Measurements from ENCODE around the gene IRF8.
"Not testable (repeated sequence)": the region's sequence is repeated elsewhere in the genome, so short reads cannot be mapped to it uniquely, and the experiment has no call there.

The IRF8 gene

GRCh38 chr16:85868495-85868894 lies 30.5 kb upstream of the IRF8 start:
- no peak for DNase-seq (ENCODE audit: low read depth)

- DNase-seq (ENCODE audit: low read depth), result no peak
Observed at GRCh38 chr16:85869206-85869605, 29.8 kb upstream of the IRF8 start.

- no peak for DNase-seq (ENCODE audit: low read depth)
Observed at GRCh38 chr16:85869785-85870558, 29.0 kb upstream of the IRF8 start.

GRCh38 chr16:85871756-85872155 lies 27.2 kb upstream of the IRF8 start:
- DNase-seq (ENCODE audit: low read depth), result no peak

GRCh38 chr16:85872734-85873133 lies 26.2 kb upstream of the IRF8 start:
- no peak for DNase-seq (ENCODE audit: low read depth)

- DNase-seq (ENCODE audit: low read depth), result no peak
Observed at GRCh38 chr16:85873153-85873552, 25.8 kb upstream of the IRF8 start.

- DNase-seq (ENCODE audit: low read depth), result not testable (repeated sequence)
Observed at GRCh38 chr16:85874031-85874430, 24.9 kb upstream of the IRF8 start.

- DNase-seq (ENCODE audit: low read depth), result no peak
Observed at GRCh38 chr16:85878407-85878806, 20.6 kb upstream of the IRF8 start.

- no peak for DNase-seq (ENCODE audit: low read depth)
Observed at GRCh38 chr16:85878875-85879274, 20.1 kb upstream of the IRF8 start.

- no peak for DNase-seq (ENCODE audit: low read depth)
Observed at GRCh38 chr16:85879549-85879948, 19.4 kb upstream of the IRF8 start.

GRCh38 chr16:85879975-85880831 lies 18.8 kb upstream of the IRF8 start:
- no peak for DNase-seq (ENCODE audit: low read depth)

GRCh38 chr16:85880861-85881260 lies 18.1 kb upstream of the IRF8 start:
- no peak for DNase-seq (ENCODE audit: low read depth)

- no peak for DNase-seq (ENCODE audit: low read depth)
Observed at GRCh38 chr16:85881436-85881835, 17.5 kb upstream of the IRF8 start.

GRCh38 chr16:85882181-85882810 lies 16.7 kb upstream of the IRF8 start:
- DNase-seq (ENCODE audit: low read depth), result no peak

GRCh38 chr16:85883813-85884212 lies 15.1 kb upstream of the IRF8 start:
- DNase-seq (ENCODE audit: low read depth), result no peak

- DNase-seq (ENCODE audit: low read depth), result no peak
Observed at GRCh38 chr16:85884808-85885463, 14.0 kb upstream of the IRF8 start.

- DNase-seq (ENCODE audit: low read depth), result no peak
Observed at GRCh38 chr16:85885537-85885936, 13.4 kb upstream of the IRF8 start.

GRCh38 chr16:85888405-85889331 lies 10.3 kb upstream of the IRF8 start:
- DNase-seq (ENCODE audit: low read depth), result peak; percentile 24

GRCh38 chr16:85891033-85891775 lies 7.8 kb upstream of the IRF8 start:
- DNase-seq (ENCODE audit: low read depth), result no peak

GRCh38 chr16:85891776-85892166 lies 7.2 kb upstream of the IRF8 start:
- no peak for DNase-seq (ENCODE audit: low read depth)
